ENCODE measurements around the gene ZNF564.

- no peak for TF ChIP-seq ATF3 (IDR thresholded peaks at IDR 0.05; ENCODE audit: insufficient read depth, low read depth, low read length)
- no peak for TF ChIP-seq CTCF (IDR thresholded peaks at IDR 0.05; ENCODE audit: control extremely low read depth in 1 of 3, insufficient read depth in 1 of 3, low read depth in 1 of 3, low read length in 3 of 3)
- no peak for TF ChIP-seq USF2 (IDR thresholded peaks at IDR 0.05; ENCODE audit: low read length)
- no peak for TF ChIP-seq EZH2 (IDR thresholded peaks at IDR 0.05; ENCODE audit: low read depth, low read length, severe bottlenecking)
- TF ChIP-seq GABPA (IDR thresholded peaks at IDR 0.05; ENCODE audit: borderline replicate concordance, insufficient read depth, low read length) = no peak
These were observed 54.2 kb downstream of the ZNF564 start for GRCh38 chr19:12497032-12497431.
